ENCODE data around the gene INSRR. TPM values are rescaled to one million over a fixed set of nuclear protein-coding genes. Genes with fewer than 3 reads are reported as not detected.

The INSRR gene
- total and polyA plus RNA-seq, 2 of the 8 experiments (the other 6 are each of a cell fraction or from before 2014, with no cell fraction given): 0.02 TPM; not detected in 1

DNA sequence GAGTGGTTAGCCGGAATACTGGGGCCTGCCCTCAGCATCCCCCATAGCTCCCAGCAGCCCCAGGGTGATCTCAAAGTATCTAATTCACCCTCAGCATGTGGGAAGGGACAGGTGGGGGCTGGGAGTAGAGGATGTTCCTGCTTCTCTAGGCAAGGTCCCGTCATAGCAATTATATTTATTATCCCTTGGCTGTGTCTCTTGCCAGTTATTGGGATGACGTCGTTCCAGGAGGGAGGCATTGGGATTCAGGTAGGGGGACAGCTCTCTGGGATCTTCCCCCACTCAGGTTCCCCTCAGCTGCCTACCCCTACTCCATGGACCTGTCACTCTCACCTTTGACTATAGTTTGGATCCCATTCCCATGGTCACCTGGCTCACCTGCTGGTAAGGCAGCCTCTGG, 22.7 kb upstream of the INSRR start (continued):
- TF ChIP-seq, protein P1, sequence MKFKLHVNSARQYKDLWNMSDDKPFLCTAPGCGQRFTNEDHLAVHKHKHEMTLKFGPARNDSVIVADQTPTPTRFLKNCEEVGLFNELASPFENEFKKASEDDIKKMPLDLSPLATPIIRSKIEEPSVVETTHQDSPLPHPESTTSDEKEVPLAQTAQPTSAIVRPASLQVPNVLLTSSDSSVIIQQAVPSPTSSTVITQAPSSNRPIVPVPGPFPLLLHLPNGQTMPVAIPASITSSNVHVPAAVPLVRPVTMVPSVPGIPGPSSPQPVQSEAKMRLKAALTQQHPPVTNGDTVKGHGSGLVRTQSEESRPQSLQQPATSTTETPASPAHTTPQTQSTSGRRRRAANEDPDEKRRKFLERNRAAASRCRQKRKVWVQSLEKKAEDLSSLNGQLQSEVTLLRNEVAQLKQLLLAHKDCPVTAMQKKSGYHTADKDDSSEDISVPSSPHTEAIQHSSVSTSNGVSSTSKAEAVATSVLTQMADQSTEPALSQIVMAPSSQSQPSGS (IDR thresholded peaks at IDR 0.05; ENCODE audit: low read length): no peak
- no peak for TF ChIP-seq BACH1 (IDR thresholded peaks at IDR 0.05; ENCODE audit: low read length)
